ENCODE data around the gene BBC3.
"Not testable (repeated sequence)": the region's sequence is repeated elsewhere in the genome, so short reads cannot be mapped to it uniquely, and the experiment has no call there.

BBC3 gene

GRCh38 chr19:47230921-47231214 lies at the start of gene BBC3:
Gene BBC3 (minus strand): TSS chr19:47231199. CDS start chr19:47228431, 2,768 bp downstream.
- DNase-seq (ENCODE audit: low read depth in 2 of 2, low spot score in 1 of 2): no peak

DNA sequence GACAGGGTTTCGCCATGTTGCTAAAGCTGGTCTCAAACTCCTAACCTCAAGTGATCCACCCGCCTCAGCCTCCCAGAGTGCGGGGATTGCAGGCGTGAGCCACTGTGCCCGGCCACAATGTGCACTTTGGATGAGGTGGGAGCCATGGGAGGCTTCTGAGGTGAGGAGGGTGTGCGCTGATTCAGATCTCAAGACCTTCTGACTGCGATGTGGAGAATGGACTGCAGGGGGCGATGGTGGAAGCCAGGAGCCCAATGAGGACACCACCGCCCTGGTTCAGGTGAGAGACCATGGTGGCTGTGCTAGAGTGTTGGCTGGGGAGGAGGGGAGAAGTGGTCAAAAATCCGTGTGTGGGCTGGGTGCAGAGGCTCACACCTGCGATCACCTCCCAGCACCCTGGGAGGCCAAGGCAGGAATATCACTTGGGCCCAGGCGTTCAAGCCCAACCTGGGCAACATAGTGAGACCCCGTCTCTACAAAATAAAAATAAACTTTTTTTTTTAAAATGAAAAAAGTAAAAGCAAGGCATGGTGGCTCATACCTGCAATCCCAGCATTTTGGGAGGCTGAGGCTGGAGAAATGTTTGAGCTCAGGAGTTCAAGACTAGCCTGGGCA lies 49.3 kb upstream of the BBC3 start:
- no peak for DNase-seq (ENCODE audit: low read depth in 2 of 2, low spot score in 1 of 2)

DNA sequence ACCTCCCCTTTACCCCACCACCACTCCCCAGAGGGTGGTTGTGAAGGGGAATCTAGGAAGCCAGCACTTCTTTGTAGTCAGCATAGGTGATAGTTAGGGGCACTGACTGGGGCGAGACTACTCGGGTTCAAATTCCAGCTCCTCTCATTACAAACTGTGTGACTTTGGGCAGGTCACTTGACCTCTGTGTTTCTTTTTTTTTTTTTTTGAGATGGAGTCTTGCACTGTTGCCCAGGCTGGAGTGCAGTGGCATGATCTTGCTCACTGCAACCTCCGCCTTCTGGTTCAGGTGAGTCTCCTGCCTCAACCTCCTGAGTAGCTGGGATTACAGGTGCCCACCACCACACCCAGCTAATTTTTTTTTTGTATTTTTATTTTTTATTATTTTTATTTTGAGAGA lies 45.5 kb upstream of the BBC3 start:
- not testable (repeated sequence) for DNase-seq (ENCODE audit: low read depth in 2 of 2, low spot score in 1 of 2)

DNA sequence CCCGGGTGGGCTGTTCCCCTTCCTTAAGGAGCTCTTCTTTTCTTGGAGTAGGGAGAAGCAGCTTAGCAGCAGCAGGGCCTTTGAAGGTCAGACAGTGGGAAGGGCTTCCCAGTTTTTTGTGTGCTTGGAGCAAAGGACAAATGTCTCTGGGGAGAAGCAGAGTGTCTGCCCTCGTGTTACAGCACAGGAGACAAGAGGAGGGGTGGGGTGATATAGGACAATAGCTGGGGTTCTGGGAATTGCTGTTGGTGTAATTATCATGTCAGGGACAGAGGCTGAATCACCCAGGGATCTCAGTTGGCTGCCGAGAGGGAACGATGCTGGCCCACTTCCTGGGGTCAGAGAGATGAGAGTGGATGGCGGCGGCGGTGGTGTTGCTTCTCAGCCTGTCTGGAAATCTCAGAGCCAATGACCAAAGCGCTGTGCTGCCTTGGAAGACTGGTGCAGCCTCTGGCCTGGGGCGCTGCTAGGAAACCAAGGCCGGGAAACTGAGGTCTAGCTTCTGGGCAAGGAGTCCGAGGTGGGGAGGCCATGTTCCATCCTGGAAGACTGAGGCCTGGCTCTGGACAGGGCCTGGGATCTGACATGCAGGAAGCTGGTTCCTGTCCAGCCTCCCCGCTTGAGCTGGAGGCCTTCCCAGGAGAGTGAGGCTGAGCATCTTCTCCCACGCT lies 44.9 kb upstream of the BBC3 start:
- DNase-seq (ENCODE audit: low read depth in 2 of 2, low spot score in 1 of 2): no peak

GRCh38 chr19:47274891-47275761 lies 44.1 kb upstream of the BBC3 start:
- DNase-seq (ENCODE audit: low read depth in 2 of 2, low spot score in 1 of 2): no peak

- peak; percentile 100 for DNase-seq (ENCODE audit: low read depth in 2 of 2, low spot score in 1 of 2)
Observed at GRCh38 chr19:47274071-47274890, 43.3 kb upstream of the BBC3 start, which contains the start of gene INAFM1. Gene INAFM1 (plus strand): TSS chr19:47274885. CDS start chr19:47274920, 35 bp downstream.

DNA sequence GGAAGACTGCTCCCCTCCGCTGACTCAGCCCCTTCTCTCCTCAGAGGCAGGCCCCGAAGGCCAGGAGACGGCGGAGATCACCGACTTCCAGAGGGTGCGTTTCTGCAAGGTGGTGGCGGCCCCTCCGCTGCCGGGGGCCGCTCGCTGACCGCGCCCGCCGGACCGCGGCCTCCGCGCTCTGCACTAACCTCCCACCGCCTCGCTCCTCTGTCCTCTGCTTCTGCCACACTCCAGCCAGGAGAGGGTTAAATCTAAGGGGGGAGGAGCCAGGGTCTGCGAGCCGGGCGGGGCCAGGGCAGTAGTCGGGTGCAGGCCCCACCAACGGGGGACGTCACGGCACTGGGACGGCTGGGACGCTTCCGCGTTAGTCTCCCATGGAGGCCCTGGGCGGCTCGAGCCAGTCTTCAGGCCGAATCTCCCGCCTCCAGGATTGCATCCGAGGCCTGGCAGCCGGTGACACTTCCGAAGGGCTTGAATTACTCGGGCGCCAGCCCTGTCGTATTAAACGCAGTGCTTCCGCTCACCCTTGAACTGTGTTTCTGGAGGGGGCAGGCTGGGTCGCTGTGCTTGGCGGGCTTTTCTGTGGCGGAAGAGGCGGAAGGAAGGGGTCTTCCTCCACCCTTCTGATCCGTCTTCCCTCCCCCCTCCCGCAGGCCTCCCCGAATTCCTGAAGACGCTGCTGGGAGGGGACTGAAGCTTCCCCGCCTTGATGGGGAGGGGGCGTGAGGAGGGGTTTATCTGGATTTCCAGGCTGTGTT lies 42.5 kb upstream of the BBC3 start:
- DNase-seq (ENCODE audit: low read depth in 2 of 2, low spot score in 1 of 2): peak; percentile 78 to 80

DNA sequence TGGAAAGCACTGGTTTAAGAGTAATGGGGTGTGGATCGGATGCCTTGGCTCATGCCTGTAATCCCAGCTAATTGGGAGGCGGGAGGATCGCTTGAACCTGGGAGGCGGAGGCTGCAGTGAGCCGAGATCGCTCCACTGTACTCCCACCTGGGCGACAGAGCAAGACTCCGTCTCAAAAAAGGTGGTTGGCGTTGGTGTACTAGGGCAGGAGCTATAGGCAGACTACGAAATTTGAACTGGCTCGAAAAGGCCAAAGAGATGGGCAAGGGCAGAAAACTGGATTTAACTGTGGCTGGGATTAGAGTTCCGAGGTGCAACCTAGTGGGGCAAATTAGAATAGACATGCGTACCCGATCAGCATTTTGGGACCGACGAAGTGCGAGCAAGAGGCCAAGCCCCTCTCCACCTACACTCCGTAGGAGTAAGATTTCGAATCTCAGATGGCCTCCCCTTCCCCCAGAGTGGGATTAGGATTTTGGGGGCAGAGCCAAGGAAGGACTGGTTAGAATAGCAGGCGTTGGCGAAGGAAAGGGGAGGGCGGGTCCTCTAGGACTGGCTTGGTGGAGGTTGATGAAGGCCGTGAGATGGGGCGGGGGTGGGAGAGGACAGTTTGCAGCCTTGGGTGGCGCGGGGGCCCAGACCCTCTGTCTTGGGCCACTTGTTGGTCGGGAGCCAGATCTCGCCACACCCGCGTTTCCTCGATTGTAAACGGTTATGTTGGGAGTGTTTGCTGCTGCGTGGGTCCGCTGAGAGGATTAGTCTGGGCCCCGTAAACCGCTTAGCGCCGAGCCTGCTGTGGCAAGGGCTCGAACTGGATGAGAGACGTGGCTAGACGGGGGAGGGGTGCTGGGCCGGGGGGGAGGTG lies 41.7 kb upstream of the BBC3 start:
- DNase-seq (ENCODE audit: low read depth in 2 of 2, low spot score in 1 of 2): no peak

- DNase-seq (ENCODE audit: low read depth in 2 of 2, low spot score in 1 of 2): no peak
Observed at GRCh38 chr19:47271949-47272348, 41.0 kb upstream of the BBC3 start.

DNA sequence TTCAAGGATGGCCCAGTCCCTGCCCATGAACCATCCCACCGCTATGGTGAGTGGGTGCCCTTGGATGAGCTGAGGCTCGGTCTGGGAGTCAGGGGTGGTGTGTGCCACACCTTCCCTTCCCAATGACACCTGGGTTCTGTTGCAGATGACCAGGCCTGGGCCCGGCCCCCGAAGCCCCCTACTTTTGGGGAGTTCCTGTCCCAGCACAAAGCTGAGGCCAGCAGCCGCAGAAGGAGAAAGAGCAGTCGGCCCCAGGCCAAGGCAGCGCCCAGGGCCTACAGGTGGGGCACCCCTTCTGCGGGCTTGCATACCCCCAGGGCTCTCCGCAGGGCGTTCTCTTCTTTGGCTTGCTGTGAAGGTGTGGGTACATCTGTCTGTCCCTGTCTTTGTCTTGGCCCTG lies 39.4 kb upstream of the BBC3 start:
- no peak for DNase-seq (ENCODE audit: low read depth in 2 of 2, low spot score in 1 of 2)

DNA sequence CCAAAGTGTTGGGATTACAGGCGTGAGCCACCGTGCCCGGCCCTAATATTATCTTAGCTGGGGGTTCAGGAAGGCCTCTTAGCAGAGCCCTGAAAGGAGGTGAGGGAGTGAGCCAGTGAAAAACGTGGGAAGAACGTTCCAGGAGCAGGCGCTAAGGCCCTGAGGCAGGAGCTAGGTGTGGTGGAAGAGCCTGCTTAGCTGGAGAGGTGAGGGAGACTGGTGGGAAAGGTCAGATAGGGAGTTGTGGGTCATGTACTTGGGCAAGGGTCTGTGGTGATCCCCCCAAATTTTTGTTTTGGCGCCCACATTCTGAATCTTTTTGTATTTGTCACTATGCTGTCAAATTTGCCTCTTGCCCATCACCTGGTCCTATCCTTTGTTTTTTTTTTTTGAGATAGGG lies 38.6 kb upstream of the BBC3 start:
- DNase-seq (ENCODE audit: low read depth in 2 of 2, low spot score in 1 of 2): no peak

DNA sequence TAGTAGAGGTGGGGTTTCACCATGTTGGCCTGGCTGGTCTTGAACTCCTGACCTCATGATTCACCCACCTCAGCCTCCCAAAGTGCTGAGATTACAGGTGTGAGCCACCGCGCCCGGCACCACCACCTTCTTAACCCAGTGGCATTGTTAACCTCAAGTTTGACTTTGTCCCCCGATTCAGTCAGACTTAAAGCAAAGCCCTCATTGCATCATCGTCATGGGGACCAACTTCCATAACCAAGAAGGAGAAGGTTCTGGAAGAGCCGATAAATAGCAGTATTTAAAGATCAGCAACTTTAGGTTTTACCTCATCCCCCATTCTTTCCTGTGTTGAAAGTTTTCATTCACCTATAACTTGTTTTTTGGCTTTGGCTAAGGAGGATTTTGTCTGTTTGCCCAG lies 37.0 kb upstream of the BBC3 start:
- DNase-seq (ENCODE audit: low read depth in 2 of 2, low spot score in 1 of 2): no peak

DNA sequence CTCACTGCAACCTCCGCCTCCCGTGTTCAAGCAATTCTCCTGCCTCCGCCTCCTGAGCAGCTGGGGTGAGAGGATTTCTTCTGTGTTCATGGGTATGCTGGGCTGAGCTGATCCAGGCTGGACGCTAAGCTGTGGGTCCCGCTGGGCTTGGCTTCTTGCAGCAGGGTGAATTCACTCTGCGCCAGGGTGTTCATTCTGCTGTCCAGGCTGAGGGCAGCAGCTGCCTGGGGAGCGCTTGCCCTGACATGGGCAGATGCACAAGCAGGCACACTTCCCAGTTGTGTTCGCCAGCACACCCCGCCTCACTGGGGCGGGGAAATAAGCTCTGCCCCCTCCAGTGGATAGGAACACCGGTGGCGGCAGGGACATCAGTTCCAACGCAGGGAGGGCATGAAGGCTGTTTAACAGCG lies 36.4 kb upstream of the BBC3 start:
- DNase-seq (ENCODE audit: low read depth in 2 of 2, low spot score in 1 of 2): no peak

GRCh38 chr19:47266401-47266941 lies 35.5 kb upstream of the BBC3 start:
- DNase-seq (ENCODE audit: low read depth in 2 of 2, low spot score in 1 of 2): no peak

DNA sequence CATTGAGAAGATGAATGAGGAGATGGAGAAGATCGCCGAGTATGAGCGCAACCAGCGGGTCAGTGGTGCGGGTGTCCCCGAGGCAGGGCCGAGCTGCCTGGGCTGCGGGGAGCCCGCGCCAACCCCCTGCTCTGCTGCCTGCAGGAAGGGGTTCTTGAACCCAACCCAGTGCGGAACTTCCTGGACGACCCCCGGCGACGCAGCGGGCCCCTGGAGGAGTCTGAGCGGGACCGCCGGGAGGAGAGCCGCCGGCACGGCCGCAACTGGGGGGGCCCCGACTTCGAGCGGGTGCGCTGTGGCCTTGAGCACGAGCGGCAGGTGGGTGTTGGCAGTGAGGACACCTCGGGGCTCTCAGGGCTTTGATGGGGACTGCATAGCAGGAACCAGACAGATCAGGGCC lies 33.6 kb upstream of the BBC3 start:
- no peak for DNase-seq (ENCODE audit: low read depth in 2 of 2, low spot score in 1 of 2)

GRCh38 chr19:47261946-47262793 lies 31.2 kb upstream of the BBC3 start:
- not testable (repeated sequence) for DNase-seq (ENCODE audit: low read depth in 2 of 2, low spot score in 1 of 2)

- DNase-seq (ENCODE audit: low read depth in 2 of 2, low spot score in 1 of 2): no peak
Observed at GRCh38 chr19:47260476-47260875, 29.5 kb upstream of the BBC3 start.

- no peak for DNase-seq (ENCODE audit: low read depth in 2 of 2, low spot score in 1 of 2)
Observed at GRCh38 chr19:47258895-47259555, 28.0 kb upstream of the BBC3 start.
